Chondrocyte (in vitro differentiated cells): ENCODE measurements around the gene CDH12. TPM values are rescaled to one million over a fixed set of nuclear protein-coding genes. Genes with fewer than 3 reads are reported as not detected.

ENCODE experiments used
- DNase-seq: peaks from one replicate; pipeline ENCODE4 v3.0.0; 2021; ENCODE audit warnings: mixed read lengths, low spot score
- H3K27ac Mint-ChIP-seq: one replicate; pipeline ENCODE4 v1.8.0; 2021; ENCODE audit warnings: mild to moderate bottlenecking, moderate library complexity, mixed read lengths; ENCODE audit not compliant: unreplicated experiment
- H3K27me3 Mint-ChIP-seq: 2 replicates; pipeline ENCODE4 v1.8.0; 2021; ENCODE audit warnings: low read depth, mixed read lengths
- H3K36me3 Mint-ChIP-seq: 2 replicates; pipeline ENCODE4 v1.8.0; 2021; ENCODE audit warnings: low read depth, mixed read lengths
- H3K4me1 Mint-ChIP-seq: 2 replicates; pipeline ENCODE4 v1.8.0; 2021; ENCODE audit warnings: low read depth, mild to moderate bottlenecking, mixed read lengths
- H3K4me3 Mint-ChIP-seq: one replicate; pipeline ENCODE4 v1.8.0; 2021; ENCODE audit warnings: mild to moderate bottlenecking, moderate library complexity, mixed read lengths; ENCODE audit not compliant: unreplicated experiment
- H3K9me3 Mint-ChIP-seq: 2 replicates; pipeline ENCODE4 v1.8.0; 2021; ENCODE audit warnings: low read depth, mixed read lengths
- CTCF ChIP-seq: fragments of 200-600 bp; sonication (generic); IDR thresholded peaks from 2 replicates; pipeline ENCODE4 v1.5.0; 2021; ENCODE audit warnings: antibody characterized with exemption, mild to moderate bottlenecking, moderate library complexity
- total RNA-seq: library from RNA; stranded (reverse); gene quantifications from 3 replicates; pipeline ENCODE4 v1.2.1, GENCODE V29; 2021

Gene CDH12
- total RNA-seq, 1 donor from 2014 or later: not detected

DNA sequence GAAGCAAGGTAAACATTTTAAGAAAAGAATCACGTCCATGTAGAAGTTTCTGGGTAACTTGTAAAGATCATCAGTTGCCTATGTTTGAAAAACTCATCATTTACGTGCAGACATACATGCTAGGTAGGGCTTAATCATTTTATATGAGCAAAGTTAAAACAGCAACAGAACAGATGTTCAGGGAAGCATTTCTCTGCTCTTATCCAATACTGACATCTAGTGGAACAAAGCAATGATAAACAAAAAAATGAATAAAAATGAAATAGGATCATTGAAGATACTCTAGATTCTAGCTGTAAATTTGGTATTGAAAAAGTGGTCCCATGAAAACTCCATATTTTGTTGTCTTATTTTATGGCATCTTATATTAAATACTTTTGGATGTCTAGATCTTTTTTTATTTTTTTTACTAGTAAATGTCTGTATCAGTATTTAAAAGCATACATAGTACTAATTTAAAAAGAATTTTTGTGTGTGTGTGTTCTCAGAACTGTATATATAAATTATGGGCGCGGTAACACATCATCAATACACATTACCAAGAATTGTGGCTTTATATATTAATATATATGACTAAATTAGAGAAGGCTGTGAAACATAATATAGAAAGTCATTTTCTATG lies 1050.2 kb downstream of the CDH12 start:
- no peak for DNase-seq
- H3K36me3 Mint-ChIP-seq: no peaks in the 10 kb centered on the region
- H3K4me3 Mint-ChIP-seq: no peak overlapping the region
- TF ChIP-seq CTCF: peak; percentile 91
- H3K27me3 Mint-ChIP-seq: peaks cover 14% of the 10 kb centered on the region
- peaks cover 7% of the 10 kb centered on the region for H3K9me3 Mint-ChIP-seq
- H3K4me1 Mint-ChIP-seq: no peaks in the 10 kb centered on the region
- H3K27ac Mint-ChIP-seq: no peak overlapping the region

GRCh38 chr5:21802100-21802499 lies 1051.0 kb downstream of the CDH12 start:
- H3K27me3 Mint-ChIP-seq: peaks cover 17% of the 10 kb centered on the region
- H3K9me3 Mint-ChIP-seq: peaks cover 7% of the 10 kb centered on the region
- no peak for TF ChIP-seq CTCF
- H3K4me1 Mint-ChIP-seq: no peaks in the 10 kb centered on the region
- no peak for DNase-seq
- no peak overlapping the region for H3K27ac Mint-ChIP-seq
- no peaks in the 10 kb centered on the region for H3K36me3 Mint-ChIP-seq
- no peak overlapping the region for H3K4me3 Mint-ChIP-seq

GRCh38 chr5:21792748-21793147 lies 1060.4 kb downstream of the CDH12 start:
- Mint-ChIP-seq H3K4me1 (no peaks in the 10 kb centered on the region), H3K27me3 (peaks cover 10% of the 10 kb centered on the region), H3K9me3 (no peaks in the 10 kb centered on the region), H3K27ac (no peak overlapping the region), H3K36me3 (no peaks in the 10 kb centered on the region), H3K4me3 (no peak overlapping the region)
- TF ChIP-seq CTCF: no peak
- DNase-seq: no peak

- no peak overlapping the region for H3K27ac Mint-ChIP-seq
- no peak for TF ChIP-seq CTCF
- H3K27me3 Mint-ChIP-seq: peaks cover 3% of the 10 kb centered on the region
- H3K4me1 Mint-ChIP-seq: no peaks in the 10 kb centered on the region
- no peaks in the 10 kb centered on the region for H3K36me3 Mint-ChIP-seq
- H3K4me3 Mint-ChIP-seq: no peak overlapping the region
- peaks cover 5% of the 10 kb centered on the region for H3K9me3 Mint-ChIP-seq
- no peak for DNase-seq
Measured at GRCh38 chr5:21791304-21791703, 1061.8 kb downstream of the CDH12 start.

GRCh38 chr5:21784487-21784886 lies 1068.7 kb downstream of the CDH12 start:
- H3K4me1 Mint-ChIP-seq: no peaks in the 10 kb centered on the region
- H3K36me3 Mint-ChIP-seq: no peaks in the 10 kb centered on the region
- DNase-seq: no peak
- no peak for TF ChIP-seq CTCF
- peaks cover 10% of the 10 kb centered on the region for H3K9me3 Mint-ChIP-seq
- peaks cover 3% of the 10 kb centered on the region for H3K27me3 Mint-ChIP-seq
- H3K27ac Mint-ChIP-seq: no peak overlapping the region
- no peak overlapping the region for H3K4me3 Mint-ChIP-seq
